HG02642 (cell line): ENCODE data around the gene ELK3.

Experiments used
- ATAC-seq: cut with Tn5 transposase; IDR thresholded peaks from one replicate; pipeline ENCODE4 v1.9.1; 2021; ENCODE audit warnings: mild to moderate bottlenecking; ENCODE audit not compliant: unreplicated experiment, poor library complexity

Gene ELK3

GRCh38 chr12:96186607-96187301 lies 7.4 kb upstream of the ELK3 start:
- no peak for ATAC-seq

- ATAC-seq: no peak
These were observed 6.2 kb upstream of the ELK3 start for GRCh38 chr12:96187956-96188355.

- no peak for ATAC-seq
These were observed 4.4 kb upstream of the ELK3 start for GRCh38 chr12:96189781-96190180.

GRCh38 chr12:96190413-96191108 lies 3.6 kb upstream of the ELK3 start:
- ATAC-seq: no peak

GRCh38 chr12:96192926-96193573 lies 1.1 kb upstream of the ELK3 start:
- no peak for ATAC-seq

- ATAC-seq: peak; percentile 5
These were observed 358 bp downstream of the ELK3 start for GRCh38 chr12:96194576-96194889.

- peak; percentile 79 for ATAC-seq
These were observed 1.0 kb downstream of the ELK3 start for GRCh38 chr12:96194971-96195844.

GRCh38 chr12:96195845-96196451 lies 1.8 kb downstream of the ELK3 start:
- ATAC-seq: peak; percentile 5

GRCh38 chr12:96196781-96197180 lies 2.6 kb downstream of the ELK3 start:
- no peak for ATAC-seq

- ATAC-seq: no peak
These were observed 3.5 kb downstream of the ELK3 start for GRCh38 chr12:96197503-96198272.

GRCh38 chr12:96198965-96199364 lies 4.8 kb downstream of the ELK3 start:
- no peak for ATAC-seq

GRCh38 chr12:96199464-96199863 lies 5.3 kb downstream of the ELK3 start:
- ATAC-seq: no peak

- no peak for ATAC-seq
These were observed 7.4 kb downstream of the ELK3 start for GRCh38 chr12:96201272-96202227.

- no peak for ATAC-seq
These were observed 10.2 kb downstream of the ELK3 start for GRCh38 chr12:96204381-96204780.

GRCh38 chr12:96205908-96206307 lies 11.7 kb downstream of the ELK3 start:
- no peak for ATAC-seq

GRCh38 chr12:96206936-96207662 lies 12.9 kb downstream of the ELK3 start:
- ATAC-seq: no peak

- no peak for ATAC-seq
These were observed 14.2 kb downstream of the ELK3 start for GRCh38 chr12:96208346-96208745.
